ENCODE results near the gene IQCE. TPM values are rescaled to one million over a fixed set of nuclear protein-coding genes. Genes with fewer than 3 reads are reported as not detected.

Gene IQCE
- total RNA-seq, 1 donor from 2014 or later = 11.4 TPM

GRCh38 chr7:2512179-2512661 is 46.6 kb upstream of the IQCE start:
- Histone ChIP-seq H3K4me3 (no peak overlapping the region), H3K9me3 (no peaks in the 10 kb centered on the region), H3K27ac (no peak overlapping the region), H3K36me3 (no peaks in the 10 kb centered on the region), H3K4me1 (peaks cover 0 to 4% of the 10 kb centered on the region in 2 donors), H3K27me3 (no peaks in the 10 kb centered on the region)
- intact Hi-C loops (cut with DNase I) = no loop called here
- TF ChIP-seq, protein P1, sequence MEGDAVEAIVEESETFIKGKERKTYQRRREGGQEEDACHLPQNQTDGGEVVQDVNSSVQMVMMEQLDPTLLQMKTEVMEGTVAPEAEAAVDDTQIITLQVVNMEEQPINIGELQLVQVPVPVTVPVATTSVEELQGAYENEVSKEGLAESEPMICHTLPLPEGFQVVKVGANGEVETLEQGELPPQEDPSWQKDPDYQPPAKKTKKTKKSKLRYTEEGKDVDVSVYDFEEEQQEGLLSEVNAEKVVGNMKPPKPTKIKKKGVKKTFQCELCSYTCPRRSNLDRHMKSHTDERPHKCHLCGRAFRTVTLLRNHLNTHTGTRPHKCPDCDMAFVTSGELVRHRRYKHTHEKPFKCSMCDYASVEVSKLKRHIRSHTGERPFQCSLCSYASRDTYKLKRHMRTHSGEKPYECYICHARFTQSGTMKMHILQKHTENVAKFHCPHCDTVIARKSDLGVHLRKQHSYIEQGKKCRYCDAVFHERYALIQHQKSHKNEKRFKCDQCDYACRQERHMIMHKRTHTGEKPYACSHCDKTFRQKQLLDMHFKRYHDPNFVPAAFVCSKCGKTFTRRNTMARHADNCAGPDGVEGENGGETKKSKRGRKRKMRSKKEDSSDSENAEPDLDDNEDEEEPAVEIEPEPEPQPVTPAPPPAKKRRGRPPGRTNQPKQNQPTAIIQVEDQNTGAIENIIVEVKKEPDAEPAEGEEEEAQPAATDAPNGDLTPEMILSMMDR (IDR thresholded peaks at IDR 0.05) = no peak
- no peak for DNase-seq (ENCODE audit: low spot score in 2 of 2)

DNA sequence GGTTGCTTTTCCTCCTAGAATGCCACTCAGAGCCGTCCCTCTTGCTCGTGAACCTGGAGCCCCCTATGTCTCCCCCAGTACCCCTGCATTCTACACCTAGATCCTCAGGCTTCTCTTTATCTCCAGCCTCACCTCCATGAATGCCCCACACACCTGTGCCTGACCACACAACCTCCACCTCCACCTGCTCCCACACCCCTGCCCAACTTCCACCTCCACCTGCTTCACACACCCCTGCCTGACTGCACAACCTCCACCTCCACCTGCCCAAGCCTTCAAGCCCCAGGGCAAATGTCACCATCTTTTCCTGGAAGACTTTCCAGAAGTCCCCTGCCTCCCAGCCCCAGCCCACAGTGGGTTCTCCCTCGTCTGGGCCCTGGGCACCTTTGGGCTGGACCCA is 46.1 kb upstream of the IQCE start:
- intact Hi-C loops (cut with DNase I) = no loop called here
- Histone ChIP-seq H3K4me3 (no peak overlapping the region), H3K36me3 (no peaks in the 10 kb centered on the region), H3K27me3 (no peaks in the 10 kb centered on the region), H3K9me3 (no peaks in the 10 kb centered on the region), H3K27ac (no peak overlapping the region), H3K4me1 (peaks cover 0 to 4% of the 10 kb centered on the region in 2 donors)
- DNase-seq (ENCODE audit: low spot score in 2 of 2) = no peak
- TF ChIP-seq, protein P1 (IDR thresholded peaks at IDR 0.05) = no peak

DNA sequence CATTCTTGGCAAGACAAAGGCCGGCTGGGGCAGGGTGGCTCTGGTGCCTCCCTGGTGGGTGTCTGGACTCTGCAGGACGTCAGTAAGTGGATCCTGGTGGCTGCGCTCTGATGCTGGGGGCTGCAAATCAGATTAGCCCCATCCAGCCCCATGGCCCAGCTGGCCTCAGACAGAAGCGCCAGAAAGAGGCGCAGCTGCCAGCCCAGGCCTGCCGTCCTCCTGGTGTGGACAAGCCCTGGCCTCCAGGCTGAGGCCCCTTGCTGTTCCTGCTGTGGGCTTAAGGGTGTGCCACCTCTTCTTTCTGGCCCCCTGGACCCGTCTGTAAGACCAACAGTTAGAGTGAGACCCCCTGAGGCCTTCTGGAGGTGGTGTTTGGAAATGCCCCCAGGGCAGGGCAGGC is 45.1 kb upstream of the IQCE start:
- Histone ChIP-seq H3K9me3 (no peaks in the 10 kb centered on the region), H3K36me3 (no peaks in the 10 kb centered on the region), H3K27ac (no peak overlapping the region), H3K27me3 (no peaks in the 10 kb centered on the region), H3K4me3 (no peak overlapping the region), H3K4me1 (peaks cover 0 to 4% of the 10 kb centered on the region in 2 donors)
- TF ChIP-seq, protein P1 (IDR thresholded peaks at IDR 0.05) = no peak
- intact Hi-C loops (cut with DNase I) = no loop called here
- no peak for DNase-seq (ENCODE audit: low spot score in 2 of 2)

DNA sequence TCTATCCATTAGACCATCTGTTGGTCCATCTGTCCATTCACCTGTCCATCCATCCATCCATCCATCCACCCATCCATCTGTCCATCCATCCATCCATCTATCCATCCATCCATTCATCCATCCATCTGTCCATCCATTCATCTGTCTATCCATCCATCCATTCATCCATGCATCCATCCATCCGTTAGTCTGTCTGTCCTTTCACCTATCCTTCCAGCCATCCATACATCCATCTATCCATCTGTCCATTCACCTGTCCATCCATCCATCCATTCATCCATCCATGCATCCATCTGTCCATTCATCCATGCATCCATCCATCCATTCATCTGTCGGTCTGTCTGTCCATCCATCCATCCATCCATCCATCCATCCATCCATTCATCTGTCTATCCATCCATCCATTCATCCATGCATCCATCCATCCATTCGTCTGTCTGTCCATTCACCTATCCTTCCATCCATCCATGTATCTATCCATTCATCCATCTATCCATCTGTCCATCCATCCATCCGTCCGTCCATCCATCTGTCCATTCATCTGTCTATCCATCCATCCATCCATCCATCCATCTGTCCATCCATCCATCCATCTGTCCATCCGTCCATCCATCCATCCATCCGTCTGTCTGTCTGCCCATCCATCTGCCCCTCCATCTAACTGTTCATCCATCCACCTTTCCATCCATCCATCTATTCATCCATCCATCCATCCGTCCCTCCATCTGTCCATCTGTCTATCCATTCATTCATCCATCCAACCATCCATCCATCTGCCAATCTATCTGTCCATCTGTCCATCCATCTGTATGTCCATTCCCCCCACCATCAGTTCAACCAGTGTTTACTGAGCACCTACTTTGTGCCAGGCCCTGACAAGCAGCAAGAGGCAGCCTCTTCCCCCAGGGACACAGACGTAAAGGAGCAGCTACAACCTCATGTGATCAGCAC is 44.0 kb upstream of the IQCE start:
- intact Hi-C loops (cut with DNase I) = loop anchor here (5.0 kb wide), 1 partner anchor 43 kb away; the partner anchor contains the start of genes BRAT1 and IQCE
- TF ChIP-seq, protein P1 (IDR thresholded peaks at IDR 0.05) = no peak

GRCh38 chr7:2515424-2516193 is 43.2 kb upstream of the IQCE start:
- H3K27ac ChIP-seq = no peak overlapping the region
- peaks cover 6 to 10% of the 10 kb centered on the region in 2 donors for H3K4me1 ChIP-seq
- H3K36me3 ChIP-seq = no peaks in the 10 kb centered on the region
- no peaks in the 10 kb centered on the region for H3K9me3 ChIP-seq
- no peak for DNase-seq (ENCODE audit: low spot score in 2 of 2)
- intact Hi-C loops (cut with DNase I) = loop anchor here (2.0 to 5.0 kb wide), 2 partner anchors 39 to 42 kb away; partner anchors contain the start of genes BRAT1, GRIFIN and IQCE
- TF ChIP-seq, protein P1 (IDR thresholded peaks at IDR 0.05) = no peak
- no peaks in the 10 kb centered on the region for H3K27me3 ChIP-seq
- H3K4me3 ChIP-seq = no peak overlapping the region

More for the DNA sequence above, 44.0 kb upstream of the IQCE start:
- Histone ChIP-seq H3K9me3 (no peaks in the 10 kb centered on the region), H3K27me3 (no peaks in the 10 kb centered on the region), H3K4me1 (peaks cover 4 to 6% of the 10 kb centered on the region in 2 donors), H3K4me3 (no peak overlapping the region), H3K36me3 (no peaks in the 10 kb centered on the region), H3K27ac (no peak overlapping the region)
- no peak for DNase-seq (ENCODE audit: low spot score in 2 of 2)
